ENCODE results near the gene NTSR1.

- TF ChIP-seq TAF1 (IDR thresholded peaks at IDR 0.05; ENCODE audit: low read depth, low read length) (no peak), POLR2AphosphoS5 (IDR thresholded peaks at IDR 0.05; ENCODE audit: low read depth, low read length) (no peak), CEBPB (IDR thresholded peaks at IDR 0.05; ENCODE audit: low read depth, low read length) (no peak), POLR2A (IDR thresholded peaks at IDR 0.05; ENCODE audit: control extremely low read depth in 1 of 2, low read depth in 2 of 2, low read length in 2 of 2) (no peak), CBX8 (IDR thresholded peaks at IDR 0.05; ENCODE audit: borderline replicate concordance, low read depth, low read length) (no peak)
- TF ChIP-seq, protein P1, sequence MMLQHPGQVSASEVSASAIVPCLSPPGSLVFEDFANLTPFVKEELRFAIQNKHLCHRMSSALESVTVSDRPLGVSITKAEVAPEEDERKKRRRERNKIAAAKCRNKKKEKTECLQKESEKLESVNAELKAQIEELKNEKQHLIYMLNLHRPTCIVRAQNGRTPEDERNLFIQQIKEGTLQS (IDR thresholded peaks at IDR 0.05; ENCODE audit: insufficient read depth, low read depth, low read length) = no peak
Observed at GRCh38 chr20:62704341-62704948, 4.2 kb upstream of the NTSR1 start.
